Astrocyte of the cerebellum (primary cell): ENCODE results near the gene TAAR8.
"Not testable (repeated sequence)": the region's sequence is repeated elsewhere in the genome, so short reads cannot be mapped to it uniquely, and the experiment has no call there.

Experiments used
- DNase-seq: peaks from one replicate; pipeline ENCODE4 v3.0.0-alpha.2; 2011; ENCODE audit warnings: low read depth
- H3K4me3 ChIP-seq: 2 replicates; pipeline ENCODE4 v1.5.1; 2011; ENCODE audit warnings: mild to moderate bottlenecking, low read depth, low read length, moderate library complexity
- CTCF ChIP-seq: IDR thresholded peaks from 2 replicates; pipeline ENCODE4 v1.5.1; 2012; ENCODE audit warnings: low read length, low read depth, moderate library complexity, mild to moderate bottlenecking; ENCODE audit errors: missing control alignments
- in situ Hi-C: cut with HindIII; loops from 2 replicates; pipeline ENCODE4 v1.10.0; 2017; ENCODE audit warnings: low sequenced_read_pairs

The TAAR8 gene

GRCh38 chr6:132537977-132538376 is 14.5 kb upstream of the TAAR8 start, which contains the start of gene TAAR9:
TSS of gene TAAR9 (plus strand) at chr6:132538277. CDS start at chr6:132538290, 13 bp downstream.
- in situ Hi-C loops: loop anchor here (25.0 kb wide), 1 partner anchor 249 kb away; the partner anchor contains the start of gene SLC18B1
- no peak for DNase-seq
- TF ChIP-seq CTCF: no peak

DNA sequence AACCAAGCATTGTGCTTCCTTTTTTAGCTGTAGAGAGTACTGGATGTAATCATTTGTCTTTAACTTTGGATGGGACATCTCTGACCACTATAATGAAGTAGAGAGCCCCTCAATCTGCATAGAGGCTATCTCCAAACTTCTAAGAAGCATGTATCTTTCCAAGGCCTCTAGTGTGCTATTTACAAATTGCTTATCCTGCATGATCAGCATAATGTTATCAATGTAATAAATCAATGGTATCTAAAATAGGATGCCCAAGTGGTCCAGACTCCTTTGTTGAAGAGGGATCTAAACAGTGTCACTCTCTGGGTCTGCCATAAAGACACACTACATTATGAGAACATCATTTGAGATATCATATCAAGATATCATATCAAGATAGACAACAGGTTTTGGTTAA is 7.6 kb upstream of the TAAR8 start:
- TF ChIP-seq CTCF: no peak
- no peak for DNase-seq
- in situ Hi-C loops: loop anchor here (25.0 kb wide), 1 partner anchor 242 kb away; the partner anchor contains the start of gene SLC18B1
- H3K4me3 ChIP-seq: no peak overlapping the region

More at GRCh38 chr6:132537977-132538376, 14.5 kb upstream of the TAAR8 start, which contains the start of gene TAAR9:
- no peak within 1 kb of the TSS for H3K4me3 ChIP-seq

GRCh38 chr6:132548746-132549463 is 3.6 kb upstream of the TAAR8 start:
- H3K4me3 ChIP-seq: no peak overlapping the region
- in situ Hi-C loops: loop anchor here (25.0 kb wide), 1 partner anchor 238 kb away; the partner anchor contains the start of gene SLC18B1
- no peak for DNase-seq
- no peak for TF ChIP-seq CTCF

GRCh38 chr6:132551214-132551613 is 1.3 kb upstream of the TAAR8 start:
- no peak for TF ChIP-seq CTCF
- H3K4me3 ChIP-seq: no peak overlapping the region
- DNase-seq: no peak
- in situ Hi-C loops: no loop called here

- DNase-seq, in situ Hi-C loops, H3K4me3 ChIP-seq: not testable (repeated sequence)
These were observed 7.6 kb downstream of the TAAR8 start for GRCh38 chr6:132560087-132560486.

DNA sequence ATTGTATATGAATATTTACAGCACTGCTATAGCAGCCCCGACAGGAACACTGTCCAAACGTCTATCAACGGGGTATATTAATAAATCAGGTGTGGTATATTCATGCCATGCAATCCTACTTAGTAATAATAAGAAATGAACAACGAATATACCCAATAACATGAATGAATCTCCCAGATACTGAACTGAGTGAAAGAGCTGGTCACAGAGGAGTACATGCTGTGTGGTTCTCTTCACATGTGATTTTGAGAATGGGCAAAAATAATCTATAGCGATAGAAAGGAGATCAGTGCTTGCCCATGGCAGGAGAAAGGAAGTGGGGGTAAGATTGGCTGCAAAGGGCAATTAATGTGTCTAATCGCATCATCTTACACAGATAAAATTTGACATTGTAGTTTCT is 13.9 kb downstream of the TAAR8 start:
- H3K4me3 ChIP-seq: no peak overlapping the region
- DNase-seq: no peak
- in situ Hi-C loops: no loop called here
- no peak for TF ChIP-seq CTCF

GRCh38 chr6:132567566-132567965 is 15.1 kb downstream of the TAAR8 start:
- no peak overlapping the region for H3K4me3 ChIP-seq
- no peak for DNase-seq
- in situ Hi-C loops: no loop called here

More at GRCh38 chr6:132567566-132567965, 15.1 kb downstream of the TAAR8 start:
- no peak for TF ChIP-seq CTCF
